H1 (cell line): ENCODE results near the gene LCE1E. TPM values are rescaled to one million over a fixed set of nuclear protein-coding genes. Genes with fewer than 3 reads are reported as not detected.

Experiments used
- ATF3 ChIP-seq: IDR thresholded peaks from 2 replicates; pipeline ENCODE4 v1.6.1; 2011; ENCODE audit warnings: low read depth, mild to moderate bottlenecking, low read length; ENCODE audit not compliant: insufficient read depth
- MAFK ChIP-seq: IDR thresholded peaks from 2 replicates; pipeline ENCODE4 v1.6.1; 2012; ENCODE audit warnings: low read depth, mild to moderate bottlenecking, improper control_type of control experiment, low read length
- PHF8 ChIP-seq: fragments of 200-600 bp; sonication (generic); conservative IDR thresholded peaks from 2 replicates; pipeline ENCODE4 v1.7.1; 2012; ENCODE audit warnings: low read depth, mild to moderate bottlenecking, inconsistent platforms, low read length, moderate library complexity
- RNF2 ChIP-seq: fragments of 200-900, 300-1000 bp; sonication (generic); IDR thresholded peaks from 2 replicates; pipeline ENCODE4 v1.7.1; 2016; ENCODE audit warnings: borderline replicate concordance, low read depth, mild to moderate bottlenecking, antibody characterized with exemption, low read length; ENCODE audit not compliant: poor library complexity, severe bottlenecking; ENCODE audit errors: missing control alignments
- SIN3A ChIP-seq, 2 experiments: IDR thresholded peaks in 1 of 2; conservative IDR thresholded peaks in 1 of 2; 2 replicates each; pipeline ENCODE4 v1.6.1; 2011 to 2012; ENCODE audit warnings: low read length in 2 of 2, improper control_type of control experiment in 1 of 2, low read depth in 1 of 2, mild to moderate bottlenecking in 1 of 2
- polyA plus RNA-seq, 7 experiments: library from polyadenylated mRNA; depleted of rRNA in 3 of 7; stranded (reverse) in 5 of 7; unstranded in 2 of 7; fragments of >200 nt in 5 of 7; fragments of 200-250 nt in 2 of 7; gene quantifications; 1 replicate in 5 of 7; 2 replicates in 1 of 7; 4 replicates in 1 of 7; pipeline versions ENCODE4 v1.2.1 to v1.2.3, GENCODE V29; 2011 to 2013; ENCODE audit warnings: missing spikeins in 2 of 7, mixed read lengths in 2 of 7
- total RNA-seq: library from RNA; stranded (reverse); fragmentation: NEBNext Ultra II Directional; extraction: Animal tissue kit (Norgen Biotek cat#: 25700); gene quantifications from 2 replicates; pipeline ENCODE4 v1.2.1, GENCODE V29; 2021

LCE1E gene
- total and polyA plus RNA-seq, 2 of the 8 experiments (the other 6 are each of a cell fraction or from before 2014, with no cell fraction given): not detected

DNA sequence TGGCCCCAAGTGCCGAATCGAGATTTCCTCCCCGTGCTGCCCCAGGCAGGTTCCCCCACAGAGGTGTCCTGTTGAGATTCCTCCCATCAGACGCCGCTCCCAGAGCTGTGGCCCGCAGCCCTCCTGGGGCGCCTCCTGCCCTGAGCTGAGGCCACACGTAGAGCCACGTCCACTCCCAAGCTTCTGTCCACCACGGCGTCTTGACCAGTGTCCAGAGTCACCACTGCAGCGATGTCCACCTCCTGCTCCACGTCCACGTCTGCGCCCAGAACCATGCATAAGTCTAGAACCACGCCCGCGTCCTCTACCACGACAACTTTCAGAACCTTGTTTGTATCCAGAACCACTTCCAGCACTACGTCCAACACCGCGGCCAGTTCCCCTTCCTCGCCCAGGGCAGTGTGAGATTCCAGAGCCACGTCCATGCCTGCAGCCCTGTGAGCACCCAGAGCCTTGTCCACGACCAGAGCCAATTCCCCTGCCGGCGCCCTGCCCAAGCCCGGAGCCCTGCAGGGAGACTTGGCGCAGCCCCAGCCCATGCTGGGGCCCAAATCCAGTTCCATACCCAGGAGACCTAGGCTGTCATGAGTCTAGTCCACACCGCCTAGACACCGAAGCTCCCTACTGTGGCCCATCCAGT, 25.4 kb upstream of the LCE1E start (continued):
- no peak for TF ChIP-seq ATF3
- TF ChIP-seq MAFK: no peak
- TF ChIP-seq PHF8: no peak
- TF ChIP-seq RNF2: no peak
- TF ChIP-seq SIN3A (conservative IDR thresholded peaks at IDR 0.05 in 1 of 2, IDR thresholded peaks at IDR 0.05 in 1 of 2; ENCODE audit: low read depth in 1 of 2, low read length in 2 of 2): no peak
